AG04449 (cell line): Measurements from ENCODE around the gene CFAP299.
A peak's percentile ranks its signal among the peaks of the same experiment; 100 is the strongest.
"Not testable (repeated sequence)": the region's sequence is repeated elsewhere in the genome, so short reads cannot be mapped to it uniquely, and the experiment has no call there.

ENCODE experiments used
- CTCF ChIA-PET: fragments of 350-600 bp; formaldehyde crosslinking; extraction: SDS; loops from one replicate; lab custom pipeline; 2021; ENCODE audit warnings: antibody characterized with exemption; lab: Yijun Ruan, JAX
- POLR2A ChIA-PET: fragments of 400-600, 350-600 bp; formaldehyde crosslinking; extraction: SDS; loops from one replicate; lab custom pipeline; 2020; ENCODE audit warnings: antibody characterized with exemption, inconsistent platforms; lab: Yijun Ruan, JAX
- DNase-seq: peaks from one replicate; pipeline ENCODE4 v3.0.0-alpha.2; 2010; ENCODE audit warnings: low read depth, low spot score
- H3K4me3 ChIP-seq: 2 replicates; pipeline ENCODE4 v1.5.1; 2011; ENCODE audit warnings: low read depth, mild to moderate bottlenecking, control low read depth, low read length
- CTCF ChIP-seq: IDR thresholded peaks from one replicate; pipeline ENCODE4 v1.5.1; 2011; ENCODE audit warnings: mild to moderate bottlenecking, moderate library complexity, low read length, control low read depth, inconsistent platforms; ENCODE audit not compliant: insufficient read depth; ENCODE audit errors: missing control alignments

CFAP299 gene

GRCh38 chr4:80335554-80336358 is at the start of gene CFAP299:
CFAP299 (plus strand) TSS chr4:80335730.
- DNase-seq, result no peak
- peak within 1 kb of the TSS; percentile 81 for H3K4me3 ChIP-seq
- CTCF ChIA-PET, result interaction anchor here (0.6 to 8.4 kb wide), 21 partner anchors 10 to 1383 kb away, joined by 3 to 102 read pairs (median 4); no protein-coding TSS in a partner anchor
- TF ChIP-seq CTCF, result peak; percentile 75
- POLR2A ChIA-PET, result interaction anchor here (0.6 to 1.4 kb wide), 5 partner anchors 28 to 107 kb away, joined by 3 to 7 read pairs (median 3); partner anchors contain the start of gene FGF5

GRCh38 chr4:80286451-80286850 is 49.1 kb upstream of the CFAP299 start:
- no peak for DNase-seq
- TF ChIP-seq CTCF, result no peak
- ChIA-PET CTCF (interaction anchor here (2.9 to 3.3 kb wide), 2 partner anchors 9 to 36 kb away, joined by 10 to 12 read pairs; no protein-coding TSS in a partner anchor), POLR2A (no interaction called here)
- no peak overlapping the region for H3K4me3 ChIP-seq

- CTCF ChIA-PET, H3K4me3 ChIP-seq, DNase-seq, POLR2A ChIA-PET: not testable (repeated sequence)
These were observed 44.9 kb upstream of the CFAP299 start for GRCh38 chr4:80290665-80291064.

GRCh38 chr4:80294206-80294605 is 41.3 kb upstream of the CFAP299 start:
- POLR2A ChIA-PET, result no interaction called here
- H3K4me3 ChIP-seq, result no peak overlapping the region
- TF ChIP-seq CTCF, result no peak
- DNase-seq, result no peak
- CTCF ChIA-PET, result interaction anchor here (1.2 to 1.4 kb wide), 2 partner anchors 13 to 110 kb away, joined by 3 read pairs; no protein-coding TSS in a partner anchor

- H3K4me3 ChIP-seq, result no peak overlapping the region
- no peak for TF ChIP-seq CTCF
- POLR2A ChIA-PET, result no interaction called here
- CTCF ChIA-PET, result interaction anchor here (1.2 kb wide), 2 partner anchors 93 to 111 kb away, joined by 3 read pairs; no protein-coding TSS in a partner anchor
- no peak for DNase-seq
These were observed 40.2 kb upstream of the CFAP299 start for GRCh38 chr4:80295336-80295735.

- no peak overlapping the region for H3K4me3 ChIP-seq
- no peak for TF ChIP-seq CTCF
- CTCF ChIA-PET, result interaction anchor here (1.2 kb wide), 1 partner anchor 94 kb away, joined by 3 read pairs; no protein-coding TSS in a partner anchor
- no peak for DNase-seq
- POLR2A ChIA-PET, result no interaction called here
These were observed 39.7 kb upstream of the CFAP299 start for GRCh38 chr4:80295826-80296225.
